ENCODE results near the gene STOM.

DNA sequence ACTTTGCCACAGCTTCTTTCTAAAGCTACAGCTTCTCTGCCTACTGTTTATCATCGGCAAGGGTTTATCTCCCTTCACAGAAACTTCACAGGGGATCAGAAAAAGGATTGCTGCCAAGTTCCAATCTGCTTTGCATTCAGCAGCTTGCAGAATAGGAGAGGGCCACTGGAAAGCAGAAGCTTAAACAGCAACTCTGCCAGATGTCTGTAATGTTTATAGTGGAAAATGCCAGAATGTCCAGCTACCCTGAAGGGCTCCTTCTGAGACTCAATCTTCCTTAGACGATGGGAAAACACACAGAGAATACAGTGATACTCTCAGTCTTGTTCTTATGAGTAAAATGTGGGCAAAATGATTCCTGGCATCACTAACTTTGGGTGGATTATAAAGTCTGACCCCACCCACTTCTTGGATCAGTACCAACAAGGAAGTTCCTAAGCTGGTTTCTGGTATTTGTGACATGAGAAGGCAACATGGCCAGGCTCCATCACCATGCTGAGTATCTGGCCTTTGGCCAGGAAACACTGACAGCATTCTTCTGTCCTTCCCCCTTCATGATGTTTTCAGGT lies 19.0 kb downstream of the STOM start:
- TF ChIP-seq SUZ12 (IDR thresholded peaks at IDR 0.05; ENCODE audit: extremely low read depth, insufficient read depth, insufficient read length) (no peak), YY1 (IDR thresholded peaks at IDR 0.05; ENCODE audit: insufficient read depth, insufficient read length) (no peak), ZNF274 (IDR thresholded peaks at IDR 0.05; ENCODE audit: low read depth, low read length) (no peak)

Data from NT2/D1 (cell line).